ENCODE measurements around the gene ARHGAP22. TPM values are rescaled to one million over a fixed set of nuclear protein-coding genes. Genes with fewer than 3 reads are reported as not detected.

Gene ARHGAP22
- polyA plus RNA-seq, 3 donors = 1.5 to 7.8 (median 1.9) TPM

- peaks cover 4 to 5% of the 10 kb centered on the region in 2 donors for H3K36me3 Mint-ChIP-seq
- no peak overlapping the region for H3K4me2 ChIP-seq (replicated peaks; ENCODE audit: extremely low read depth, low read length, poor library complexity, severe bottlenecking)
- no peak overlapping the region for H3K9ac ChIP-seq (ENCODE audit: insufficient read depth, low read length, poor library complexity, severe bottlenecking)
- no peak overlapping the region for H3K4me3 ChIP-seq (replicated peaks in 1 of 3; ENCODE audit: low read depth in 2 of 3, low read length in 3 of 3)
- 86% methylated on average over 4 of the region's 6 CpGs for WGBS (ENCODE audit: insufficient coverage)
- no peaks in the 10 kb centered on the region for H3K9me3 ChIP-seq (replicated peaks in 1 of 2; ENCODE audit: control insufficient read depth in 1 of 2, insufficient read depth in 1 of 2, low read length in 2 of 2)
- H3K27me3 Mint-ChIP-seq (ENCODE audit: low read depth in 3 of 3) = peaks cover 8 to 17% (median 10%) of the 10 kb centered on the region in 3 donors
- H3K4me3 Mint-ChIP-seq = no peak overlapping the region
- H3K27me3 ChIP-seq (ENCODE audit: control insufficient read depth in 2 of 2, insufficient read depth in 2 of 2, low read length in 2 of 2) = peaks cover 0 to 3% of the 10 kb centered on the region in 2 donors
- intact Hi-C loops (cut with micrococcal nuclease) = no loop called here
- peaks cover 8 to 9% of the 10 kb centered on the region in 2 donors for H3K4me1 ChIP-seq (ENCODE audit: control insufficient read depth in 1 of 2, insufficient read depth in 2 of 2, low read length in 2 of 2)
- H4K20me1 ChIP-seq (ENCODE audit: insufficient read depth, low read length) = no peaks in the 10 kb centered on the region
- no peak for DNase-seq
- H3K36me3 ChIP-seq (replicated peaks in 1 of 2; ENCODE audit: control insufficient read depth in 1 of 2, insufficient read depth in 2 of 2, low read length in 2 of 2) = no peaks in the 10 kb centered on the region
- H2AFZ ChIP-seq (ENCODE audit: insufficient read depth, low read depth, low read length, poor library complexity, severe bottlenecking) = no peak overlapping the region
- no peaks in the 10 kb centered on the region for H3K79me2 ChIP-seq (ENCODE audit: insufficient read depth, low read length)
- no peak for TF ChIP-seq CTCF (IDR thresholded peaks at IDR 0.05)
- H3K27ac ChIP-seq (ENCODE audit: low read depth in 1 of 2, low read length in 2 of 2) = no peak overlapping the region
- no peak overlapping the region for H3K27ac Mint-ChIP-seq
- H3K9me3 Mint-ChIP-seq = peaks cover 0 to 1% (median 0%) of the 10 kb centered on the region in 7 donors
- H3K4me1 Mint-ChIP-seq = peaks cover 5% of the 10 kb centered on the region
Measured at GRCh38 chr10:48598936-48599829, 5.7 kb downstream of the ARHGAP22 start.

- no peak overlapping the region for H3K4me2 ChIP-seq (replicated peaks; ENCODE audit: extremely low read depth, low read length, poor library complexity, severe bottlenecking)
- no peaks in the 10 kb centered on the region for H3K79me2 ChIP-seq (ENCODE audit: insufficient read depth, low read length)
- 89% methylated on average over 4 of the region's 7 CpGs for WGBS (ENCODE audit: insufficient coverage)
- H3K4me1 ChIP-seq (ENCODE audit: control insufficient read depth in 1 of 2, insufficient read depth in 2 of 2, low read length in 2 of 2) = peaks cover under 1% of the 10 kb centered on the region in 2 donors
- intact Hi-C loops (cut with micrococcal nuclease) = no loop called here
- peak overlapping the region in 1 of 7 donors; percentile 57 for H3K27ac Mint-ChIP-seq
- no peaks in the 10 kb centered on the region for H3K9me3 Mint-ChIP-seq
- H3K27me3 Mint-ChIP-seq (ENCODE audit: low read depth in 3 of 3) = peaks cover 5 to 11% (median 7%) of the 10 kb centered on the region in 3 donors
- no peak overlapping the region for H3K4me3 Mint-ChIP-seq
- no peaks in the 10 kb centered on the region for H3K9me3 ChIP-seq (replicated peaks in 1 of 2; ENCODE audit: control insufficient read depth in 1 of 2, insufficient read depth in 1 of 2, low read length in 2 of 2)
- H3K27ac ChIP-seq (ENCODE audit: low read depth in 1 of 2, low read length in 2 of 2) = no peak overlapping the region
- H3K4me3 ChIP-seq (replicated peaks in 1 of 3; ENCODE audit: low read depth in 2 of 3, low read length in 3 of 3) = no peak overlapping the region
- no peak for TF ChIP-seq CTCF (IDR thresholded peaks at IDR 0.05)
- no peaks in the 10 kb centered on the region for H3K36me3 ChIP-seq (replicated peaks in 1 of 2; ENCODE audit: control insufficient read depth in 1 of 2, insufficient read depth in 2 of 2, low read length in 2 of 2)
- H4K20me1 ChIP-seq (ENCODE audit: insufficient read depth, low read length) = no peaks in the 10 kb centered on the region
- H3K36me3 Mint-ChIP-seq = peaks cover 4 to 5% of the 10 kb centered on the region in 2 donors
- H3K27me3 ChIP-seq (ENCODE audit: control insufficient read depth in 2 of 2, insufficient read depth in 2 of 2, low read length in 2 of 2) = no peaks in the 10 kb centered on the region
- no peaks in the 10 kb centered on the region for H3K4me1 Mint-ChIP-seq
- DNase-seq = no peak
- no peak overlapping the region for H2AFZ ChIP-seq (ENCODE audit: insufficient read depth, low read depth, low read length, poor library complexity, severe bottlenecking)
- H3K9ac ChIP-seq (ENCODE audit: insufficient read depth, low read length, poor library complexity, severe bottlenecking) = no peak overlapping the region
Measured at GRCh38 chr10:48598243-48598935, 6.5 kb downstream of the ARHGAP22 start.

Measured in CD14-positive monocyte (primary cell).